Skin epidermis (tissue), 12 donors: Measurements from ENCODE around the gene LAX1.

Experiments
- H3K27ac ChIP-seq, 21 experiments: fragments of 200-600 bp; sonication (generic) in 11 of 21; one replicate each; pipeline ENCODE4 v1.5.0; 2020; ENCODE audit warnings: mild to moderate bottlenecking in 3 of 21, inconsistent platforms in 2 of 21, moderate library complexity in 2 of 21
- H3K4me3 ChIP-seq, 7 experiments: fragments of 200-600 bp; sonication (generic) in 2 of 7; one replicate each; pipeline ENCODE4 v1.5.0; 2020; ENCODE audit warnings: inconsistent platforms in 2 of 7, mild to moderate bottlenecking in 2 of 7, moderate library complexity in 1 of 7

Gene LAX1

DNA sequence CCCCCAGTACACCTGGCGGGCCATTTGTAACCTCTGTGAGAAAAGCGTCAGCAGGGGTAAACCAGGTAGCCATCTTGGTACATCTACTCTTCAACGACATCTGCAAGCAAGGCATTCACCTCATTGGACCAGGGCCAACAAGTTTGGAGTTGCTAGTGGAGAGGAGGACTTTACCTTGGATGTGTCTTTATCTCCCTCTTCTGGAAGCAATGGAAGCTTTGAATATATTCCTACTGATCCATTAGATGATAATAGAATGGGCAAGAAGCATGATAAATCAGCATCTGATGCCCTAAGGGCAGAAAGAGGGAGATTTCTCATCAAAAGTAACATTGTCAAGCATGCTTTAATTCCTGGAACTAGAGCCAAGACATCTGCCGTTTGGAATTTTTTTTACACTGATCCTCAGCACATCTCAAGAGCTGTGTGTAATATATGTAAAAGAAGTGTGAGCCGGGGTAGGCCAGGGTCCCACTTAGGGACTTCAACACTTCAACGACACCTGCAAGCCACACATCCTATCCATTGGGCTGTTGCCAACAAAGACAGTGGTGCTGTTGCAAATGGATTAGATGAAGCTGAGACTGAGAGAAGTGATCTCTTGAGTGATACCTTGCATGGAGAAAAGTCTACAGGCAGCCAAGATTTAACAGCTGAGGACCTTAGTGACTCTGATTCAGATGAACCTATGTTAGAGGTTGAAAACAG is 33.1 kb downstream of the LAX1 start:
- peak overlapping the region in 1 of 7 experiments; percentile 67 for H3K4me3 ChIP-seq
- H3K27ac ChIP-seq: peak overlapping the region in 1 of 21 experiments; percentile 2

DNA sequence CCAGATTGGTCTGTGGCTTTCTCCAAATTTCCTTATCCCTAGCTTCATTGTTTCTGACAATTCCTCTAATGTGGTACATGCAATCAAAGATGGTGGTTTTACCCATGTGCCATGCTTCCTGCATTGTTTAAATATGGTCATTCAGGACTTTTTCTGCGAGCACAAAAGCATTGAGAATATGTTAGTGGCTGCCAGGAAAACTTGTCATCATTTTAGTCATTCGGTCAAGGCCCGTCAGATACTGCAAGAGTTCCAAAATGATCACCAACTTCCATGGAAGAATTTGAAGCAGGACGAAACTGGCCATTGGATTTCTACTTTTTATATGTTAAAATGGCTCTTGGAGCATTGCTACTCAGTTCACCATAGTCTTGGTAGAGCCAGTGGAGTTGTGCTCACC is 34.2 kb downstream of the LAX1 start:
- H3K27ac ChIP-seq: no peak overlapping the region
- H3K4me3 ChIP-seq: no peak overlapping the region

- H3K4me3 ChIP-seq: no peak overlapping the region
- H3K27ac ChIP-seq: peak overlapping the region in 2 of 21 experiments; percentile 27 to 28
Observed at GRCh38 chr1:203799971-203800370, 35.0 kb downstream of the LAX1 start.

DNA sequence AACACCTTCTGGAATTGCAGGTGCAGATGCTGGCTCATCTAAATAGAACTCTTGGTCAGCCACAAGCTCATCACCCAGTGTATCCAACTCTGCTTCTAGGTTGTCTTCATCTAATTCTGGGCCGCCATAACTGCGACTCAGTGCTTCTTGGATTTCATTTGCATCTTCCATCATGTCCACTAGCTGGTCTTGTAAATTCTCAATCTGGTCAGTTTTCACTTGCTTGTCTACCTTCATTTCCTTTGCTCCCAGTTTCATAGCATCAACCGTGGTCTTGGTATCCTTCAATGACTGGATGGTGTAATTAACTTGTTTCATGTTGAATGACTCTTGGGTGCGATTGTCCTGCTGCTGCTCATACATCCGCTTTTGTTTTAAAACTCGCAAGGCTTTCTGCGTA is 40.7 kb downstream of the LAX1 start:
- Histone ChIP-seq H3K4me3 (no peak overlapping the region), H3K27ac (no peak overlapping the region)

DNA sequence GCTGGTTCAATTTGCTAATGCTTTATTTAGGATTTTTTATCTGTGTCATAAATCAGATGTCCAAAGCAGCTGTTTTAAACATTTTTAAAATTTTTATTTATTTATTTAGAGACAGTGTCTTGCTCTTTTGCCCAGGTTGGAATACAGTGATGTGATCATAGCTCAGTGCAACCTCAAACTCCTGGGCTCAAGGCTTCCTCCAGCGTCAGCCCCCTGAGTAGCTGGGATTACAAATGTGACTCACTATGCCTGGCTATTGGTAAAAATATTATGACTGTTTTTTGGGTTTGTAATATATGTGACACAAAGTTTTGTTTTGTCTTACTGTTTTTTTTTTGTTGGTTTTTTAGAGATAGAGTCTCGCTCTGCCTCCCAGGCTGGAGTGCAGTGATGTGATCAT is 42.2 kb downstream of the LAX1 start:
- Histone ChIP-seq H3K27ac (no peak overlapping the region), H3K4me3 (no peak overlapping the region)

DNA sequence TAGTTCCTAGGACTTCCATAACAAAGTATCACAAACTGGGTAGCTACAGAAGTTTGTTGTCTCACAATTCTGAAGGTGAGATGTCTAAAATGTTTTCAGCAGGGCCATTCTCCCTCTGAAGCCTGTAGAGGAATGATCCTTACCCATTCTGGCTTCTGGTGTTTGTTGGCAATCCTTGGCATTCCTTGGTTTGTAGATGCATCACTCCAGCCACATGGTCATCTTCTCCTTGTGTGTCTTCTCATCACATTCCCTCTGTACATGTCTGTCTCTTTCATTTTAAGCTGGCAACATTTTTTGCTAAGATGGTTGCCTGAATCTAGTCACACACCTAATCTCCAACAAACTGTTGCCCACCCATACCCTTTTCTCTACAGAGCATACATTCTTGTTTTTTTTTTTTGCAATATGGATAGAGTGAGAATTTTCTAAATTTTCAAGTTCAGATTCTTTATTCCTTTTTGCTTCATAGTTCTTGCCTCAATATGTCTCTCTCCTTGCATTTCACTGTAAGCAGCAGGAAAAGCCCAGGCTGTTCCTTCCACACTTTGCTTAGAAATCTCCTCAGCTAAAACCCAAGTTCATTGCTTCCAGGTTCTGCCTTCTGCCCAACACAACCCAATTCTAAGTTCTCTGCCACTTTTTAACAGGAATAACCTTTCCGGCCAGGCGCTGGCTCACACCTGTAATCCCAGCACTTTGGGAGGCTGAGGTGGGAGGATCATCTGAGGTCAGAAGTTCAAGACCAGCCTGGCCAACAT is 48.8 kb downstream of the LAX1 start:
- no peak overlapping the region for H3K4me3 ChIP-seq
- H3K27ac ChIP-seq: no peak overlapping the region

- no peak overlapping the region for H3K4me3 ChIP-seq
- H3K27ac ChIP-seq: no peak overlapping the region
Observed at GRCh38 chr1:203818399-203818798, 53.4 kb downstream of the LAX1 start.

- H3K4me3 ChIP-seq: no peak overlapping the region
- no peak overlapping the region for H3K27ac ChIP-seq
Observed at GRCh38 chr1:203823306-203823705, 58.3 kb downstream of the LAX1 start.
